HG02588 (cell line): ENCODE measurements around the gene PVALEF.

Experiments used
- ATAC-seq: cut with Tn5 transposase; IDR thresholded peaks from one replicate; pipeline ENCODE4 v1.9.1; 2021; ENCODE audit warnings: mild to moderate bottlenecking, moderate library complexity; ENCODE audit not compliant: unreplicated experiment

The PVALEF gene

GRCh38 chr17:81160747-81161453 is 4.4 kb upstream of the PVALEF start:
- ATAC-seq, result no peak

- no peak for ATAC-seq
Observed at GRCh38 chr17:81161536-81161935, 3.8 kb upstream of the PVALEF start.

- ATAC-seq, result no peak
Observed at GRCh38 chr17:81161972-81162371, 3.3 kb upstream of the PVALEF start.

- ATAC-seq, result no peak
Observed at GRCh38 chr17:81162491-81162890, 2.8 kb upstream of the PVALEF start.

GRCh38 chr17:81163051-81163695 is 2.1 kb upstream of the PVALEF start:
- no peak for ATAC-seq

GRCh38 chr17:81163703-81164370 is 1.5 kb upstream of the PVALEF start:
- ATAC-seq, result no peak

- ATAC-seq, result no peak
Observed at GRCh38 chr17:81164371-81165245, 699 bp upstream of the PVALEF start.

GRCh38 chr17:81166033-81166492 is 756 bp downstream of the PVALEF start, which contains the start of gene AATK:
TSS of gene AATK (minus strand) at chr17:81166221. CDS start at chr17:81165992, 229 bp downstream.
- no peak for ATAC-seq

GRCh38 chr17:81167194-81167524 is 1.9 kb downstream of the PVALEF start:
- no peak for ATAC-seq

- no peak for ATAC-seq
Observed at GRCh38 chr17:81167638-81168037, 2.3 kb downstream of the PVALEF start.

- no peak for ATAC-seq
Observed at GRCh38 chr17:81169870-81170309, 4.6 kb downstream of the PVALEF start.

GRCh38 chr17:81170727-81171494 is 5.6 kb downstream of the PVALEF start:
- ATAC-seq, result no peak

- no peak for ATAC-seq
Observed at GRCh38 chr17:81171941-81172340, 6.6 kb downstream of the PVALEF start.

GRCh38 chr17:81173052-81173761 is 7.9 kb downstream of the PVALEF start:
- ATAC-seq, result no peak

GRCh38 chr17:81173762-81174155 is 8.5 kb downstream of the PVALEF start:
- no peak for ATAC-seq

GRCh38 chr17:81176666-81177065 is 11.4 kb downstream of the PVALEF start:
- no peak for ATAC-seq

GRCh38 chr17:81178136-81179091 is 13.1 kb downstream of the PVALEF start:
- ATAC-seq, result no peak

GRCh38 chr17:81179220-81179619 is 13.9 kb downstream of the PVALEF start:
- ATAC-seq, result no peak
